Calu3 (cell line): ENCODE measurements around the gene SFMBT2. TPM values are rescaled to one million over a fixed set of nuclear protein-coding genes. Genes with fewer than 3 reads are reported as not detected.

Experiments used
- BruUV-seq: library from RNA; stranded (reverse); fragments of 400-500 nt; replicated peaks from 2 replicates; lab custom pipeline; 2021; lab: Mats Ljungman, UMichigan
- CTCF ChIA-PET: fragments of 300-600 bp; sonication (Branson Sonifier 250); formaldehyde crosslinking; loops from one replicate; lab custom pipeline; 2022; ENCODE audit warnings: antibody characterized with exemption; lab: Charles Lee
- DNase-seq: peaks from one replicate; pipeline ENCODE4 v3.0.0; 2022
- H3K27ac Mint-ChIP-seq: one replicate; pipeline ENCODE4 v1.8.0; 2022; ENCODE audit warnings: mixed read lengths; ENCODE audit not compliant: unreplicated experiment
- H3K27me3 Mint-ChIP-seq: one replicate; pipeline ENCODE4 v1.8.0; 2022; ENCODE audit warnings: mixed read lengths; ENCODE audit not compliant: unreplicated experiment
- H3K36me3 Mint-ChIP-seq: one replicate; pipeline ENCODE4 v1.8.0; 2022; ENCODE audit warnings: mild to moderate bottlenecking, moderate library complexity, mixed read lengths; ENCODE audit not compliant: insufficient read depth, unreplicated experiment
- H3K4me1 Mint-ChIP-seq: one replicate; pipeline ENCODE4 v1.8.0; 2022; ENCODE audit warnings: mild to moderate bottlenecking, low read depth, mixed read lengths; ENCODE audit not compliant: unreplicated experiment
- H3K4me3 Mint-ChIP-seq: one replicate; pipeline ENCODE4 v1.8.0; 2022; ENCODE audit warnings: mild to moderate bottlenecking, low read depth, moderate library complexity, mixed read lengths; ENCODE audit not compliant: unreplicated experiment
- H3K9me3 Mint-ChIP-seq: one replicate; pipeline ENCODE4 v1.8.0; 2022; ENCODE audit warnings: low read depth, mixed read lengths; ENCODE audit not compliant: unreplicated experiment
- CTCF ChIP-seq: fragments of 200-600 bp; IDR thresholded peaks from one replicate; pipeline ENCODE4 v1.8.0; 2022; ENCODE audit warnings: antibody characterized with exemption; ENCODE audit not compliant: unreplicated experiment
- intact Hi-C: fragments of 100-400 bp; cut with micrococcal nuclease; formaldehyde crosslinking; loops from one replicate; pipeline ENCODE4 v1.10.0; 2022; ENCODE audit not compliant: unreplicated experiment
- total RNA-seq: library from RNA; stranded (reverse); gene quantifications from 2 replicates; pipeline ENCODE4 v1.2.3, GENCODE V29; 2022

The SFMBT2 gene
- total RNA-seq, 1 experiment from 2014 or later = 0.64 TPM

DNA sequence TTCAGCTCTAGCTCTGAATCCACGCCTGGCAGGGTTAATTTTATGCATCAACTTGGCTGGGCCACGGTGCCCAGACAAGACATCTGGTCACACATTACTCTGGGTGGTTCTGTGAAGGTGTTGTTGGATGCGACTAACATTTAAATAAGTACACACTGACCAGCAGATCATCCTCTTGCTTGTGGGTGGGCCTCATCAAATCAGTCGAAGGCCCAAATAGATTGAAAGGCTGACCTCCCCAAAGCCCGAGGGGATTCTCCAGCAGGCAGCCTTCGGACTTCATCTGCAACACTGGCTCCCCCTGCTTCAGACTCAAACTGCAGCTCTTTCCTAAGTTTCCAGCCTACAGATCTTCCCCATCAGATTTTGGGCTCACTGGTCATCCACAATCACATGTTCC is 53.6 kb downstream of the SFMBT2 start:
- no peak overlapping the region for H3K27ac Mint-ChIP-seq
- CTCF ChIA-PET = no interaction called here
- H3K4me1 Mint-ChIP-seq = no peaks in the 10 kb centered on the region
- BruUV-seq = no TSS peak
- H3K9me3 Mint-ChIP-seq = peaks cover 8% of the 10 kb centered on the region
- no peak for DNase-seq
- no peaks in the 10 kb centered on the region for H3K36me3 Mint-ChIP-seq
- intact Hi-C loops = no loop called here
- H3K4me3 Mint-ChIP-seq = no peak overlapping the region
- no peak for TF ChIP-seq CTCF
- no peaks in the 10 kb centered on the region for H3K27me3 Mint-ChIP-seq

GRCh38 chr10:7354330-7355047 is 56.3 kb downstream of the SFMBT2 start:
- no peaks in the 10 kb centered on the region for H3K4me1 Mint-ChIP-seq
- H3K36me3 Mint-ChIP-seq = no peaks in the 10 kb centered on the region
- no peak for TF ChIP-seq CTCF
- no TSS peak for BruUV-seq
- peaks cover 15% of the 10 kb centered on the region for H3K27me3 Mint-ChIP-seq
- no peak overlapping the region for H3K27ac Mint-ChIP-seq
- intact Hi-C loops = no loop called here
- no peak overlapping the region for H3K4me3 Mint-ChIP-seq
- DNase-seq = no peak
- peaks cover 5% of the 10 kb centered on the region for H3K9me3 Mint-ChIP-seq
- CTCF ChIA-PET = no interaction called here

DNA sequence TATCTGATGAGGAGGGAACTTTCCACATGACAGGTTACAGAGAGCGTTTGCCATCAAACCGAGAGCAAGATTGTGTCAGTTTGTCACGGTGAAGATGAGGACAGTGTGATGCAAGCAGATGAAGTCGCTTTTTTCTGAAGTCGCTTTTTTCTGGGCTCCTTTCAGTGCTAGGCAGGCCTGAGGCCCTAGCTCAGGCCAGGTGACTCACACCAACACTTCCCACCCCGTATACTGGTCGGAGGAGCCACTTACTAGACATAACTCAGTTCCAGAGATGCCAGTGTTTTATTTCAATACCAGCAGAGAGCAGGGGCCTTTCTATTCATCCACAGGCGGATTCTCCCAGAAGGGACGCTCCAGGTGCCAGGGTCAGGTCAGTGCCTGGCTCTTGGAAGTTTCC is 58.9 kb downstream of the SFMBT2 start:
- peaks cover 27% of the 10 kb centered on the region for H3K27me3 Mint-ChIP-seq
- intact Hi-C loops = no loop called here

GRCh38 chr10:7350541-7351195 is 60.2 kb downstream of the SFMBT2 start:
- H3K9me3 Mint-ChIP-seq = no peaks in the 10 kb centered on the region
- no TSS peak for BruUV-seq
- H3K4me1 Mint-ChIP-seq = no peaks in the 10 kb centered on the region
- H3K36me3 Mint-ChIP-seq = no peaks in the 10 kb centered on the region
- intact Hi-C loops = no loop called here
- H3K27ac Mint-ChIP-seq = no peak overlapping the region
- no peak for TF ChIP-seq CTCF
- CTCF ChIA-PET = no interaction called here
- no peak overlapping the region for H3K4me3 Mint-ChIP-seq
- H3K27me3 Mint-ChIP-seq = peaks cover 39% of the 10 kb centered on the region
- DNase-seq = no peak

More for the DNA sequence above, 58.9 kb downstream of the SFMBT2 start:
- Mint-ChIP-seq H3K4me1 (no peaks in the 10 kb centered on the region), H3K4me3 (no peak overlapping the region), H3K27ac (no peak overlapping the region), H3K9me3 (no peaks in the 10 kb centered on the region), H3K36me3 (no peaks in the 10 kb centered on the region)
- CTCF ChIA-PET = interaction anchor here (0.6 kb wide), 1 partner anchor 12 kb away, joined by 3 read pairs; no protein-coding TSS in a partner anchor
- no peak for TF ChIP-seq CTCF
- no peak for DNase-seq
- BruUV-seq = no TSS peak
